WI38 (cell line): ENCODE measurements around the gene CCNY.

Experiments used
- H3K4me3 ChIP-seq: 2 replicates; pipeline ENCODE4 v1.5.1; 2011; ENCODE audit warnings: low read depth, mild to moderate bottlenecking, control low read depth, low read length
- TF ChIP-seq, protein P1 (sequence below): IDR thresholded peaks from 2 replicates; pipeline ENCODE4 v1.5.1; 2012; ENCODE audit warnings: low read depth, mild to moderate bottlenecking, control low read depth, low read length

The CCNY gene

DNA sequence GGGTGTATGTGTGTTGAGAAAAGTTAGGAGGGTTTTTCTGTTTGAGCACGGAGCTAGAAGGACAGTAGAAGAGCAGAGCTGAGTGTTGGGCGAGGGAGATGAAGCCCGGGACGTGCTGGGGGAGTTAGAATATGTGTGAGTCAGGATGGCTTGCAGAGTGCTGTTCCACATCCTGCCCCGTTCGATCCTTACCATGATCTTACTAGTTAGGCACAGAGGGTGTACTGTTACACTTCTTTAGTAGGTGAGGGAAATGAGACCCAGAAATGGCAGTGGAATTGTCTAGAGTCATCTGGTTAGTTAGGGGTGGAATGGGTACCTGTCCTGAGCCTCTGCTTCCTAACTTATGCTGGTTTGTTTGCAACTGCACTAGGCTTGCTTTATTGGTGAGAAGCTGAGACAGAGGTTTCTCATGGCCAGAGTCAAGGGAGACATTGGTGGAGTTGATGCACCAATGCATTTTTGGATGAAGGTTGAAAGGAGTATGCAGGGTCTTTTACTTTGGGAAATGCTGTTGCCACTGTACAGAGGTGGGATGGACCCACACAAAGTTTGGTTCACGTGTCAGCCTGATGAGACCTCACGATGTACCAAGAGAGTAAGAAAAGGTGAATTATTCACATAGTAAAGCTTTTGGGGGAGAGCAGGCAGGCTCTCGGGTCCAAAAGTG lies 42.4 kb downstream of the CCNY start:
- TF ChIP-seq, protein P1, sequence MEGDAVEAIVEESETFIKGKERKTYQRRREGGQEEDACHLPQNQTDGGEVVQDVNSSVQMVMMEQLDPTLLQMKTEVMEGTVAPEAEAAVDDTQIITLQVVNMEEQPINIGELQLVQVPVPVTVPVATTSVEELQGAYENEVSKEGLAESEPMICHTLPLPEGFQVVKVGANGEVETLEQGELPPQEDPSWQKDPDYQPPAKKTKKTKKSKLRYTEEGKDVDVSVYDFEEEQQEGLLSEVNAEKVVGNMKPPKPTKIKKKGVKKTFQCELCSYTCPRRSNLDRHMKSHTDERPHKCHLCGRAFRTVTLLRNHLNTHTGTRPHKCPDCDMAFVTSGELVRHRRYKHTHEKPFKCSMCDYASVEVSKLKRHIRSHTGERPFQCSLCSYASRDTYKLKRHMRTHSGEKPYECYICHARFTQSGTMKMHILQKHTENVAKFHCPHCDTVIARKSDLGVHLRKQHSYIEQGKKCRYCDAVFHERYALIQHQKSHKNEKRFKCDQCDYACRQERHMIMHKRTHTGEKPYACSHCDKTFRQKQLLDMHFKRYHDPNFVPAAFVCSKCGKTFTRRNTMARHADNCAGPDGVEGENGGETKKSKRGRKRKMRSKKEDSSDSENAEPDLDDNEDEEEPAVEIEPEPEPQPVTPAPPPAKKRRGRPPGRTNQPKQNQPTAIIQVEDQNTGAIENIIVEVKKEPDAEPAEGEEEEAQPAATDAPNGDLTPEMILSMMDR = no peak
- H3K4me3 ChIP-seq = no peak overlapping the region

DNA sequence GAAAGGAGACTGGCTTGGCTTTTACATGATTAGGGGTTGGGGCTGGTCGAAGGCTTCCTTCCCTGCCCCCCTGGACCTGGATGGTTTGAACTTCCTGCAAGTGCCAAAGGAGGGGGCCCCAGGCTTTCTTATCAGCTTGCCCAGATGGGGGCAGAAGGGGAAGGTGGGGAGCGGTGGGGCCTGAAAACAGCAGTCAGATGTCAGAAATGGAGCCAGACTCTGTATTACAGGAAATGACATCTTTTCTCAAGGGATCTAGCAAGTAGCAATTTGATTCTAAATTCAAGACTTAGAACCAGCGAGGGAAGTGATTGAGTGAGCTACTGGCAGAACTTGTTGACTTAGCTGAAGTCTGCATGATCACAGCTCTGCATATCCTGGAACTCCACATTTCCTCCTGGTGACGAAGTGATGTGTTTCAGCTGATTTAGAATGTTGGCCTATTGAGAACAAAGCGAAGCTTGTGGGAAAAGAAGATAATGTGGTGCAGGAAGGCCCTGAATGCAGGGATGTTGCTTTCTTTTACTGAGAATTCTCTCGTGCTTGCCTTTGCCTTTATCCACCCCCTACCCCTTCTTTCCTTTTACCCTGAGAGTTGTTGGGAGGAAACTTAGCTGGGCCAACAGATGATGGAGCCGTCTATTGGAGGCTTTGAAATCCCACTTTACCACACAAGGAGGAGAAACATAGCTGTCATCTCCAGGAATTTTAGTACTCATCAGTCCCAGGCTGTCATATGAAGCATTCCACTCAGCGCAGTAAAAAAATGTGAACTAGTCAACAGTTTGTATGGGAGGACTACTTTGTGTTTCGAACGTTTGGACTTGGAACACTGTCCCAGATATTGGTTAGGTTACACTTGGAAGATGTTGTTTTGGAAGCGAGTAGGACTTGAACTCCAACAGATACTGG lies 43.2 kb downstream of the CCNY start:
- TF ChIP-seq, protein P1 = no peak
- H3K4me3 ChIP-seq = no peak overlapping the region

DNA sequence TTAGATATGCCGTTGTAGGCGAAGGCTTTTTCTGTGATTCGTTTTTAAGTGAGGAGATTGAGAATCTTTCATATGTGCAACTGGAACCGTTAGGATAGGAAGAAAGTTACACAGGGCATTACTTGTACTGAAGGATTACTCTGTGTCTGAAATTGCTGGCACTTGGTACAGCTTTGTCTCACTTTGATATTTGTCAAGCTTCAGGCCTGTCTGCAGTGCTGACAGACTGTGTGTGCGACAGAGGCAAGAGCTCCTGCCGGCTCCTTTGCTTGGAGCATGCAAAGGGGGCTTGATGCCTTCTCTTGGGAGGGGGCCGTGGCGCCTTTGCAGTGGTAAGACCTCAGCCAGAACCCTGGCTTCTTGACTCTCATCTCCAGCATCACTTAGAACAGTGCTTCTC lies 45.8 kb downstream of the CCNY start:
- no peak overlapping the region for H3K4me3 ChIP-seq
- TF ChIP-seq, protein P1 = no peak

DNA sequence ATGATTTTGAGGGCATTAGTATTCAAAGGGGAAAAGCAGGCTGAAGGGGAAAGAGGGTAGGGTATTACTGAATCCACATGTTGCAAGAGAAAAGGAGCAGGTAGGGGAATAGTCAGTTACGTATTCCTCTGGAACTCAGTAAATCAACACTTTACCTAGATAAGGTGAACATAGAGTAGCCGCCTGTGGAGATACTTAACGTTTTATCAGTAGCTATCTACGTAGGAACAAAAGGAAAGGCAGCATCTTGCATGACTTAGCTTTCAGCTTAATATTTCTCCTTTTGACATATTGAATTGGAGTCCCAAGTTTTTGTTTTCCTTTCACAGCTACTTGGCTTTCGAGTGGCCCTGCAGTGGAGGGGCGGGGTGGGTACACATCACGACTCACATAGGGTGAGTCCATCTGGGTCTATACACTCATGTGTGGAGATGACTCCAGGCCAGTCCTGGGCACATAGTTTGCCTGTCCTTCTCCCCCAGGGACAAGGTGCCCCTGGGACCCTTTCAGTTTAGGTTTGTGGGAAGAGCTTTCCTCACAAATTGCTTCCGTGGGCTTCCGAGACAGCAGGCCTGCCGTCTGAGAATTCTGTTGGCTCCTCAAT lies 48.1 kb downstream of the CCNY start:
- no peak overlapping the region for H3K4me3 ChIP-seq
- TF ChIP-seq, protein P1 = no peak

DNA sequence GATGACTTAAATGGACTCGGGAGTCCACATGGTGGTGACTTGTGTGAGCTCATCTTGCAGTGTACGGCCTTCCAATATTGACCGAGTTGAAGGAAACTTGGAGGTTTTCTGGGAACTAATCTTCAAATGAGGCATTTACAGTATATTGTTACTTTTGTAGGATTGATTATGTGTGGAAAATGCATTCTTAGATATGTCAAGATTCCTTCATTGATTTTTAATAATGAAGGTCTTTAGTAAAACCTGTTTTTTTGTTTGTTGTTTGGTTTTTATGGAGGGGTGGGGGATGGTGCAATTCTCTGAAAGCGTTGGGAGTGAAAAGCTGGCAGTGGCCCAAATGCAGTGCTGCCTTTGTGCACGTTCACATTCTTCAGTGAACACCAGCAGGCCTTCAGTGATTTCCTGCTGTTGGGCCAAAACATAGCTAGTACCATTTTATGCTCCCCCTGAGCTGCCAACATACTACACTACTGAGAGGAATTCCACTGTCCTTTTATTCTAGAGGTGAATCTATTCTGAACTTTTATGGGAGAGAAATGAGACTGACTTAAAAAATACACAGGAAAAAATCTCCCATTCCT lies 50.4 kb downstream of the CCNY start:
- no peak overlapping the region for H3K4me3 ChIP-seq
- TF ChIP-seq, protein P1 = no peak

DNA sequence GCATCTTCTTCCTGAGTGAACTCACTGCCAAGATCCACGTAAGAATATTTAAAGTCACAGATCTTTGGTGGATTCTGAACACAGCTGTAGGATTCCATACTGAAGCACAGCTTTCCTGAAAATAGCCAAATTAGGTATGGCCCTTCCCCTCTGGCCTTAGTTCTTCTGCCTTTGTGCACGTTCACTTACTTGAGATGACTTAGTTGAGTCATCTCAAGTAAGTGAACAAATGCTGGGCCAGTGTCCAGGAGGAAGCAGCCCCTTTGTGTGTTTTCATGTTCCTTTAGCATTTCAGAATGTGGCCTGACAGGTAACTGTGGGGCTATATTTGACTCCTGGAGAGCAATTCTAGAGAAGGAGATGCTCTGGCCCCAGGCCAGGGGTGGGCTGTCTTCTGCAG lies 51.5 kb downstream of the CCNY start:
- TF ChIP-seq, protein P1 = no peak

More for the DNA sequence above, 51.5 kb downstream of the CCNY start:
- no peak overlapping the region for H3K4me3 ChIP-seq
